Measurements from ENCODE around the gene PLXDC1. TPM values are rescaled to one million over a fixed set of nuclear protein-coding genes. Genes with fewer than 3 reads are reported as not detected.

PLXDC1 gene
- total and polyA plus RNA-seq, 2 of the 13 experiments (the other 11 are each of a cell fraction or from before 2014, with no cell fraction given): not detected

GRCh38 chr17:39018267-39019134, 132.9 kb downstream of the PLXDC1 start:
- Histone ChIP-seq H4K20me1 (ENCODE audit: insufficient read depth, low read length) (no peaks in the 10 kb centered on the region), H3K27ac (ENCODE audit: extremely low read length, insufficient read depth, low read length) (no peak overlapping the region), H3K27me3 (ENCODE audit: control insufficient read depth in 1 of 2, insufficient read depth in 2 of 2, low read length in 2 of 2) (peaks cover 0 to 3% of the 10 kb centered on the region in 2 experiments; a peak in 1 of 5 replicates), H3K9ac (ENCODE audit: insufficient read depth, low read depth, low read length) (no peak overlapping the region), H3K9me3 (ENCODE audit: low read length) (no peaks in the 10 kb centered on the region), H3K4me3 (replicated peaks in 1 of 3; ENCODE audit: insufficient read depth in 1 of 3, low read depth in 2 of 3, low read length in 3 of 3) (no peak overlapping the region), H3K79me2 (ENCODE audit: insufficient read depth, low read length) (no peaks in the 10 kb centered on the region), H3K4me2 (ENCODE audit: low read depth, low read length) (no peak overlapping the region), H3K36me3 (replicated peaks in 1 of 2; ENCODE audit: control insufficient read depth in 1 of 2, insufficient read depth in 2 of 2, low read length in 2 of 2) (no peaks in the 10 kb centered on the region), H2AFZ (ENCODE audit: low read length) (no peak overlapping the region), H3K4me1 (ENCODE audit: insufficient read depth, low read length) (peaks cover 16% of the 10 kb centered on the region)
- ATAC-seq (no peak), DNase-seq (ENCODE audit: low spot score) (no peak), FAIRE-seq (no peak)
- 59% methylated on average over 11 of the region's 11 CpGs for WGBS (ENCODE audit: low lambda C conversion rate)
- intact Hi-C loops (cut with micrococcal nuclease; ENCODE audit: unreplicated experiment) (no loop called here), in situ Hi-C loops (cut with HindIII; ENCODE audit: extremely low pct_ligation_motif_present, low pct_unique_long_range_greater_than_20kb) (no loop called here)
- BruUV-seq (replicated peaks): no TSS peak
- ChIA-PET POLR2A (no interaction called here), CTCF (ENCODE audit: low intra/inter-chr PET ratio, low total read pairs) (no interaction called here)
- no peak for TF ChIP-seq ZNF616 (CRISPR knock-in tag; IDR thresholded peaks at IDR 0.05; ENCODE audit: low read depth)
- no peak for TF ChIP-seq THAP7 (CRISPR knock-in tag; IDR thresholded peaks at IDR 0.05)
- TF ChIP-seq ZNF597 (CRISPR knock-in tag; IDR thresholded peaks at IDR 0.05): no peak
- no peak for TF ChIP-seq ZNF615 (CRISPR knock-in tag; IDR thresholded peaks at IDR 0.05; ENCODE audit: borderline replicate concordance)
- TF ChIP-seq RFX5 (IDR thresholded peaks at IDR 0.05; ENCODE audit: low read depth, low read length): no peak
- TF ChIP-seq ZNF567 (CRISPR knock-in tag; IDR thresholded peaks at IDR 0.05; ENCODE audit: borderline replicate concordance): no peak
- TF ChIP-seq IRF1 (CRISPR knock-in tag; IDR thresholded peaks at IDR 0.05; ENCODE audit: low read depth): no peak
- no peak for TF ChIP-seq AHR (CRISPR knock-in tag; IDR thresholded peaks at IDR 0.05)
- no peak for TF ChIP-seq NFKB2 (CRISPR knock-in tag; IDR thresholded peaks at IDR 0.05; ENCODE audit: borderline replicate concordance)
- TF ChIP-seq ELF3 (CRISPR knock-in tag; IDR thresholded peaks at IDR 0.05): no peak
- no peak for TF ChIP-seq ZNF660 (CRISPR knock-in tag; IDR thresholded peaks at IDR 0.05; ENCODE audit: borderline replicate concordance, low read depth)
- TF ChIP-seq ZNF234 (CRISPR knock-in tag; conservative IDR thresholded peaks at IDR 0.05): no peak
- no peak for TF ChIP-seq NR0B2 (CRISPR knock-in tag; IDR thresholded peaks at IDR 0.05)
- TF ChIP-seq ZBTB1 (CRISPR knock-in tag; IDR thresholded peaks at IDR 0.05; ENCODE audit: borderline replicate concordance): no peak
- TF ChIP-seq MIER3 (CRISPR knock-in tag; IDR thresholded peaks at IDR 0.05; ENCODE audit: borderline replicate concordance): no peak
- peak; percentile 64; the same call in 1 of the 2 replicates for TF ChIP-seq ZNF652 (CRISPR knock-in tag; IDR thresholded peaks at IDR 0.05; ENCODE audit: borderline replicate concordance, low read depth)
- no peak for TF ChIP-seq MATR3 (CRISPR knock-in tag; IDR thresholded peaks at IDR 0.05)
- peak; percentile 98 for TF ChIP-seq ZBTB3 (CRISPR knock-in tag; IDR thresholded peaks at IDR 0.05; ENCODE audit: borderline replicate concordance, low read depth)
- TF ChIP-seq CBX2 (IDR thresholded peaks at IDR 0.05; ENCODE audit: low read depth, low read length): no peak
- TF ChIP-seq CBX2 (CRISPR knock-in tag; IDR thresholded peaks at IDR 0.05; ENCODE audit: low read depth): no peak
- TF ChIP-seq CREB1 (IDR thresholded peaks at IDR 0.05): no peak
- no peak for TF ChIP-seq CREB1 (CRISPR knock-in tag; IDR thresholded peaks at IDR 0.05)
- no peak for TF ChIP-seq NFIC (IDR thresholded peaks at IDR 0.05; ENCODE audit: low read length)
- TF ChIP-seq ZNF232 (CRISPR knock-in tag; IDR thresholded peaks at IDR 0.05; ENCODE audit: borderline replicate concordance): no peak
